GM19372 (cell line): ENCODE data around the gene EHBP1L1.
"Not testable (repeated sequence)": the region's sequence is repeated elsewhere in the genome, so short reads cannot be mapped to it uniquely, and the experiment has no call there.

Source experiments
- ATAC-seq: cut with Tn5 transposase; IDR thresholded peaks from one replicate; pipeline ENCODE4 v1.9.1; 2021; ENCODE audit warnings: mild to moderate bottlenecking, low read depth, moderate library complexity; ENCODE audit not compliant: unreplicated experiment

Gene EHBP1L1

DNA sequence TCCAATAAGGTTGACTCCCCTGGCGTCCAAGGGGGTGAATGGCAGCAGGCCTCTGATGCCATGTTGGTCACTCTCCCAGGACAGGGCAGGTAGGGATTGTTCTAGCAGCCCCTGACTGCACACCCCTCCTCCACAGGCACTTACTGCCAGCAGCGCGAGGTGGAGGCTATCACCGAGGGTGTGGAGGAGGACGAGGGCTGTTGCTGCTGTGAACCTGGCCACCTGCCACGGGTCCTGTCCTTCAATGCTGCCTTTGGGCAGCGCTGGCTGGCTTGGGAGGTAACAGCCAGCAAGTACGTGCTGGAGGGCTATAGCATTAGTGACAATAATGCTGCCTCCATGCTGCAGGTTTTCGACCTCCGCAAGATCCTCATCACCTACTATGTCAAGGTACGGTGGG is 54.4 kb downstream of the EHBP1L1 start:
- ATAC-seq, result no peak

- no peak for ATAC-seq
Measured at GRCh38 chr11:65633390-65634108, 57.7 kb downstream of the EHBP1L1 start.

DNA sequence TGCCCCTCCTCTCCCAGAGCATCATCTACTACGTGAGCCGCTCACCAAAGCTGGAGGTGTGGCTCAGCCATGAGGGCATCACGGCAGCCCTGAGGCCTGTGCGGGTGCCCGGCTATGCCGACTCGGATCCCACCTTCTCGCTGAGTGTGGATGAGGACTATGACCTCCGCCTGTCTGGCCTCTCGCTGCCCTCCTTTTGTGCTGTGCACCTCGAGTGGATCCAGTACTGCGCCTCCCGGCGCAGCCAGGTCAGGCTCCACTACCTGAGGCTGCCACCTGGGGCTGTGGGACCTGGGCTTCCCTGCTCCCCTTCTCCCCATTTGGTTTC is 58.2 kb downstream of the EHBP1L1 start:
- ATAC-seq, result no peak

GRCh38 chr11:65634440-65634839 is 58.6 kb downstream of the EHBP1L1 start:
- ATAC-seq, result no peak

- no peak for ATAC-seq
Measured at GRCh38 chr11:65634905-65635731, 59.3 kb downstream of the EHBP1L1 start.

GRCh38 chr11:65636108-65637031 is 60.5 kb downstream of the EHBP1L1 start:
- ATAC-seq, result no peak

GRCh38 chr11:65637032-65637557 is 61.2 kb downstream of the EHBP1L1 start:
- ATAC-seq, result no peak

- peak; percentile 33 for ATAC-seq
Measured at GRCh38 chr11:65637794-65638419, 62.1 kb downstream of the EHBP1L1 start, which contains the start of gene SIPA1. TSS of gene SIPA1 (plus strand) at chr11:65638101. CDS start at chr11:65640922, 2,821 bp downstream.

DNA sequence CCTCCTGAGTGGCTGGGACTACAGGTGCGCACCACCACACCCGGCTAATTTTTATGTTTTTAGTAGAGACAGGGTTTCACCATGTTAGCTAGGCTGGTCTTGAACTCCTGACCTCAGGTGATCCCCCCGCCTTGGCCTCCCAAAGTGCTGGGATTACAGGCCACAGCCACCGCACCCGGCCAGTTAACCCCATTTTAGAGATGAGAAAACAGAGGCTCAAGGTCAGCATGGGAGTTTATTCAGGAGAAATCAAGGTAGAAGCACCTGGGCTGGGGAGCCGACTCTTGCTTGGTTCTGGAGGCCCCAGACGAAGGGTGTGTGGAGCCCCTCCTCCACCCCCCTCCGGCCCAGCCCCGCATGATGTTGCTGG is 63.4 kb downstream of the EHBP1L1 start:
- ATAC-seq, result not testable (repeated sequence)

DNA sequence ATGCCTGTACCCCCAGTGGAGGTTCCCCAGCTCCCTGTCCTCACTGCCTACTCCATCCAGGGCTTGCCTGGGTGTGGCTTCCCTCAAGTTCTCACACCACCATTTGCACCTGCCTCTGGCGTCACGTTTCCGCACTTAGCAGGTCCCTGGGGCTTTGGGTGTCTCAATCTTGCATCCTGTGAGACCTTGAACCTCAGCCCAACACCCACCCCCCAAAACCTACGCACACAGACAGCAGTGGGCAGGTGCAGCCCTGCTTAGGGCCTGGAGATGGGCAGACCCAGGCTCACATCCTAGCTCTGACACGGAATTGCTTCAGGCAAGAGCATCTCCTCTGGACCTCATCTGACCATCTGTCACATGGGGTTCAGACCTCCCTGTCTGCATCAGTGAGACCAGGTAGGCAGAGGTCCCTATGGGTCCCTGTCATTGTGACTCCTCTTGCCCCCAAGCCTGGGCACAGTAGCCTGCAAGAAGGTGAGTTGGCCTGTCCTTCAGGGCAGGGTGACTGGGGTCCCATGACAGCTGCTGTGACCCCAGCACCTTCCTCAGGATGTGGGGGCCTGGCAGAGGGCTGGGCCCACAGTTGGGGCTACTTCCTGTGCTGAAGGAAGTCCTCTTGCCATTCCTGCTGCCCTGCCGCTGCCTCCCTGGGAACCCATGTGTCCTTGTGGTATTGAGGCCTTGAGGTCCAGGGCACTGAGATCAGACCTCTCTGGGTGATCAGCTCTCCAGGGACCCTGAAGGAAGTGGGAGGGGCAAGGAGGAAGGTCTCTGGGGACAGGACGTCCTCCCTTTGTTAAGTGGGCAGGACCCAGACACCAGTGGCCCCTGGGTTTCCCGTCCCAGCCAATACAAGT is 64.0 kb downstream of the EHBP1L1 start:
- ATAC-seq, result no peak

- ATAC-seq, result no peak
Measured at GRCh38 chr11:65640483-65641296, 64.8 kb downstream of the EHBP1L1 start.

- no peak for ATAC-seq
Measured at GRCh38 chr11:65641297-65642013, 65.6 kb downstream of the EHBP1L1 start.
